Smooth muscle cell of bladder (primary cell): ENCODE results near the gene GPR137. TPM values are rescaled to one million over a fixed set of nuclear protein-coding genes. Genes with fewer than 3 reads are reported as not detected.

Source experiments
- total RNA-seq: library from RNA; depleted of rRNA; stranded (reverse); fragments of >200 nt; gene quantifications from 2 replicates; pipeline ENCODE4 v1.2.3, GENCODE V29; 2014

The GPR137 gene
- 6.7 and 8.5 TPM in 2 replicates for total RNA-seq

DNA sequence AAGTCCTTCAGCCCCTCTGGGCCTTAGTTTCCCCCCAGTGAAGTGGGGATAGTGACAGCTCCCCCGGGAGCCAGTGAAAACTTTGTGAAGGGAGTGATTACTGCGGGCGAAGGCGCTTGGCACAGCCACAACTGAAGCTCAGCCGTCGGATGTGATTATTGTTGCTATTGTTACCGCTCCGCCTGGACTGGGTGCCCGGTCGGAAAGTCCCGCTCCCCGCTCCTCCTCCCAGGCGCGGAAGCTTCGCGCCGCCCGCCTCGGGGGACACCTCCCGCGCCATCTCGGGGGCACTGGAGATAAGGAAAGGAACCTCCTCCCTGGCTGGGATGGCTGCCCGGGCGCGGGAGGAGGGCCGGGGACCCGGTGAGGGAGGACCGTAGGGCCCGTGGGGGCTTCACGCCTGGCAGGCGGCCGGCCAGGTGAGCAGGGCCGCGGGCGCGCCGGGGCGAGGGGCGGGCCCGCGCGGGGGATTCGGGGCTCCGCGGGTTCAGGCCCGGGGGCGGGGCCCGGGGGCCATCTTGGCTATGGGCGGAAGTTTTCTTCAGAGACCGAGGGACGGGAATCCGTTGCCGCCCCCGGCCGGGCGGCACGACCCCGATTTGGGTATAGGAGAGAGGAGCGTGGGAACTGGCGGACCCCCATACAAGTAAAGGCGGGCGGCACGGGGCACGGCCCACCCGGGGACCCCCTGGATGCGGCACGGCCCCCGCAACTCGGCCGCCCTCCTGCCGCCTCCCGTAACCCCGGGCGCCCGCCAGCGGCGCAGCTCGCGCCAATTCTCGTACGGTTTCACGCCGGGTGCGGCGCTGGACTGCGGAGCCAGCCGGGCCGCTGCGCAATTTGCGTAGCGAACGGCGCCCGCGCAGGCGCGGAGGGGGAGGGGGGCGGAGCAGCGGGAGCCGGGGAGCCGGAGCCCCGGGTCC is at the start of gene GPR137:
GPR137 (plus strand) TSS at position 887 of the 923 bp plus-strand sequence. CDS start 677 bp downstream, outside the sequence.

DNA sequence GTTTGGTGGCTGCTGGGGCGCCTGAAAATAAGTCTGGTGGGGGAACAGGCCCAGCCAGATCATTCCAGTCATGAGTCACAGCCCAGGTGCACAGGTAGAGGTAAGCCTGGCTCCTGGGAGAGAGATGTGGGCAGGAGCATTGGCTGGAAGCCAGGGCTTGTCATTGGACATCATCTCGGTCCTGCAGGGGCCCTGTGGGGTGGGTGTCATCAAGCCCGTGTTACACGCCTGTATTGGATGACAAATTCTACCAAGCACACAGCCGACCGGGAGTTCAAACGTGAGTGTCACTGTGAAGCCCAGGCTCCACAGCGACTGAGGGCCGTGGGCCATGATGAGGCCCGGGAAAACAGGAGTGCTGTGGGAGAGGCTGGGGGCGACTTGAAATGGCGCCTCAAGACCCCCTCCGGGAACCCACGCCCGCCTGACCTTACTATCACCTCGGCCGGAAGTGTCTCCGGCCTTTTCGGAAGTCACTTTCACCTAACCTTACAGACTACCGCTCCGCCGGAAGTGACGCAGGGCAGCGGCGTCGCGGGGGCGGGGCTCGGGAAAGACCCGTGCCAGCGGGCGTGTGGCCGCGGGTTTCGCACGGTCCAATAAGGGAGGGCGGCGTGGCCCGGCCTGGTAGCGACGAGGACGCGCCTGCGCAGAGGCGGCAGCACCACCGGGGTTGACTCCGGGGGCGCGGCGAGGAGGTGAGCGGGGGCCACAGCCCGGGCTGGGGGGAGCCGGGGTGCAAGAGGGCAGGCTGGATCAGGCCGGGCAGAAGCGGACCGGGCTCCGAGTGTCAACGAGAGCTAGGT is 45.0 kb upstream of the GPR137 start, which contains the start of gene FKBP2:
FKBP2 (plus strand) TSS at position 661 of the 806 bp plus-strand sequence. CDS start 1,293 bp downstream, outside the sequence.

GRCh38 chr11:64246871-64247728 is 38.5 kb upstream of the GPR137 start, which contains the start of gene PPP1R14B:
PPP1R14B (minus strand) TSS chr11:64246943; CDS start chr11:64246673, 270 bp downstream.

GRCh38 chr11:64251016-64251752 is 34.5 kb upstream of the GPR137 start, which contains the start of gene PLCB3:
PLCB3 (plus strand) TSS chr11:64251530; CDS start chr11:64251650, 120 bp downstream.

GRCh38 chr11:64284048-64284961 is 1.3 kb upstream of the GPR137 start, which contains the start of gene BAD:
BAD (minus strand) TSS chr11:64284665; CDS start chr11:64284368, 297 bp downstream.

DNA sequence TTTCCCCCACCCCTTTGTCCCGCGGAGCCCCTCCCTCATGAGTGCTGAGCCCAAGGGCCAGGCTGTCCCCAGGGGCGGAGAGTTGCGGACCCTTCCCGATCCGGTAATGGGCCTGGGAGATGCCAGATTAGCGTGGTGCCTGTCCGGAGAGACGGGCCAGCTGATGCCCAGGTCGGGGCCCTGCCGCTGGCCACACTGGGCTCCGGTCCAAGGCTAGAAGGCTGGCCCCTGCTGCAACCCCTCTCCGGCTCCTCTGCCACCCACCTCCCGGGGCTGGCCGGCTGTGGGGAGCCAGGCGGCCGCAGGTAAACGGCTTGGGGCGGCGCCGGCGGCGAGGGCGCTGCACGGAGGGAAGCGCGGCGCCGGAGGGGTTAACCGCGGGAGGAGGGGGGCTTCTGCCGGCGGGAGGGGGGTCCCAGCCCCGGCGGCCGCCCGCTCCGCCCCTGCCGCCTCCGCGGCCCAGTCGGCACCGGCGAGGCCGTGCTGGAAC is 5.7 kb downstream of the GPR137 start, which contains the start of gene KCNK4:
KCNK4 (plus strand) TSS at position 41 of the 490 bp plus-strand sequence. CDS start 1,717 bp downstream, outside the sequence.

GRCh38 chr11:64299847-64300648 is 14.4 kb downstream of the GPR137 start, which contains the start of gene CATSPERZ:
CATSPERZ (plus strand) TSS chr11:64300358; CDS start chr11:64300411, 53 bp downstream.

DNA sequence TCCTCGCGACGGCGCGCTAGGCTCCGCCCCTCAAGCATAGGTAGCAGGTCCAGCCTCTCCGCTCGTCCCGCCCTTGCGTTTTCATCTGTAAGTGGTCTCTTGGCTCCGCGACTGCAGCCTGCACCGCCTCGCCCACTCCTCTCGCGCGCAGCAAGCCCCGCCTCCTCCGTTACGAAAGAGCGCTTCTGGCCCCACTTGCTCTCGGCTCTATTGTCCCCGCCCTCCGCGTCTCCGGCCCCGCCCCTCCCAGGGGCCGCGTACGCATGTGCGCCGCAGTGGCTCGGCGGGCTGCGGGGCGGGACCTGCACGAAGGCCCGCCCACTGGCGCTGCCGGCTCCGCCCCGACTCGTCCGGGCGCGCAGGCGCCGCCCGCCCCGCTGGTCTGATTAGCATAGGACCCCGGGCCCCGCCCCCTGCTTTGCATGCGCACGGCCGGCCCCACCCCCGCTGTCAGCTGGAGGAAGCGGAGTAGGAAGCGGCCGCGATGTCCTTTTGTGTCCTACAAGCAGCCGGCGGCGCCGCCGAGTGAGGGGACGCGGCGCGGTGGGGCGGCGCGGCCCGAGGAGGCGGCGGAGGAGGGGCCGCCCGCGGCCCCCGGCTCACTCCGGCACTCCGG is 19.5 kb downstream of the GPR137 start, which contains the start of gene ESRRA:
ESRRA (plus strand) TSS at position 450 of the 616 bp plus-strand sequence. CDS start 1,656 bp downstream, outside the sequence.

GRCh38 chr11:64317325-64317960 is 31.8 kb downstream of the GPR137 start, which contains the start of gene TRMT112:
TRMT112 (minus strand) TSS chr11:64317559; CDS start chr11:64317526, 33 bp downstream.

GRCh38 chr11:64317961-64318765 is 32.5 kb downstream of the GPR137 start, which contains the start of gene PRDX5:
PRDX5 (plus strand) TSS chr11:64318121; CDS start chr11:64318216, 95 bp downstream.

Other genes with a start within 250 kb of the GPR137 start
- 0.18 and 0.28 TPM in 2 replicates for gene FLRT1, start 249.9 kb upstream of the GPR137 start, total RNA-seq
- 15.9 and 17.7 TPM in 2 replicates for gene MACROD1, start 119.7 kb upstream of the GPR137 start, total RNA-seq
- gene STIP1, start 99.7 kb upstream of the GPR137 start, total RNA-seq, result 91.6 and 122 TPM in 2 replicates
- 1.4 and 2.0 TPM in 2 replicates for gene FERMT3, start 79.1 kb upstream of the GPR137 start, total RNA-seq
- 40.5 and 40.7 TPM in 2 replicates for gene TRPT1, start 59.7 kb upstream of the GPR137 start, total RNA-seq
- gene NUDT22, start 59.6 kb upstream of the GPR137 start, total RNA-seq, result 48.2 and 52.0 TPM in 2 replicates
- 8.2 and 13.0 TPM in 2 replicates for gene DNAJC4, start 55.3 kb upstream of the GPR137 start, total RNA-seq
- gene VEGFB, start 51.3 kb upstream of the GPR137 start, total RNA-seq, result 13.1 and 24.4 TPM in 2 replicates
- 97.4 and 139 TPM in 2 replicates for gene FKBP2, start 44.8 kb upstream of the GPR137 start, total RNA-seq
- 115 and 130 TPM in 2 replicates for gene PPP1R14B, start 38.9 kb upstream of the GPR137 start, total RNA-seq
- 23.8 and 31.5 TPM in 2 replicates for gene PLCB3, start 34.3 kb upstream of the GPR137 start, total RNA-seq
- 53.1 and 58.2 TPM in 2 replicates for gene BAD, start 1.2 kb upstream of the GPR137 start, total RNA-seq
- gene KCNK4, start 5.5 kb downstream of the GPR137 start, total RNA-seq, result not detected in 2 replicates
- gene CATSPERZ, start 14.5 kb downstream of the GPR137 start, total RNA-seq, result not detected in 2 replicates
- 22.3 and 26.5 TPM in 2 replicates for gene ESRRA, start 19.7 kb downstream of the GPR137 start, total RNA-seq
- gene TRMT112, start 31.7 kb downstream of the GPR137 start, total RNA-seq, result 240 and 298 TPM in 2 replicates
- 402 and 434 TPM in 2 replicates for gene PRDX5, start 32.3 kb downstream of the GPR137 start, total RNA-seq
- 1.6 and 1.7 TPM in 2 replicates for gene CCDC88B, start 54.4 kb downstream of the GPR137 start, total RNA-seq
- 24.7 and 28.3 TPM in 2 replicates for gene RPS6KA4, start 73.3 kb downstream of the GPR137 start, total RNA-seq